Activated CD8-positive, alpha-beta memory T cell treated with anti-CD3 and anti-CD28 coated beads for 4 hours (primary cell): ENCODE results near the gene ASPG.
"Not testable (repeated sequence)": the region's sequence is repeated elsewhere in the genome, so short reads cannot be mapped to it uniquely, and the experiment has no call there.

ENCODE experiments used
- DNase-seq, 2 donors: peaks; one replicate each; pipeline ENCODE4 v3.0.0-alpha.2; 2020; ENCODE audit warnings: low read depth in 2 of 2

ASPG gene

DNA sequence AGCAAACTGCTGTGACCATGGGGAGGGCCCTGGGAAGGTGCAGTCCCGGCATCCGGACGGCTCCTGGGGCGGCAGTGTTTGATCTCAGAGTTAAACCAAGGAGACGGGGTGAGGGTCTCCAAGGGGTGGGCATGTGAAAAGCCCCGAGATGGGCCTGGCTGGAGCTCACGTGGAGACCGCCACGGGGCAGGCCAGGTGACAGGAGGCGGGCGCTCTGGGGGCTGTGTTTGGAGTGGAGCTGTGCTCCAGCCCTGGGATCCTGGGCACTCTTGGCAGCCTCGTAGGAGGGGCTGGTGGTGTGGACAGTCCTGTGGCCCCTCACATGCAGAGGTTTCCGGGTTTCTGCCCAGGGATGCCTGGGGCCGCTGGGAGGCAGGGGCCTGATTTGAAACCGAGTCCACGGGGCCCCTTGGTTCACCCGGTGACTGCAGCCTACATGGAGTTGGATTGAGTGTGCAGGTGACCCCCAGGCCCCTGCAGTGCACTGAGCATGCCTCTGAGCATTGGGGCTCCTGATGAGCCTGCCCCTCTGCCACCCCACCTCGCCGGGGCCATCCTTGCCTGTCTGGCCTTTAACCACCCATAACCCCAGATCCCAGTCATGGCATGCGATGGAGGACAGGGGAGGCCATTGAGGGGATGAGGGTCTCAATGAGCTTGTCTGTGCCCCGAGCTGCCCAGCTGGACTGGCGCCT is 61.3 kb downstream of the ASPG start:
- no peak for DNase-seq

DNA sequence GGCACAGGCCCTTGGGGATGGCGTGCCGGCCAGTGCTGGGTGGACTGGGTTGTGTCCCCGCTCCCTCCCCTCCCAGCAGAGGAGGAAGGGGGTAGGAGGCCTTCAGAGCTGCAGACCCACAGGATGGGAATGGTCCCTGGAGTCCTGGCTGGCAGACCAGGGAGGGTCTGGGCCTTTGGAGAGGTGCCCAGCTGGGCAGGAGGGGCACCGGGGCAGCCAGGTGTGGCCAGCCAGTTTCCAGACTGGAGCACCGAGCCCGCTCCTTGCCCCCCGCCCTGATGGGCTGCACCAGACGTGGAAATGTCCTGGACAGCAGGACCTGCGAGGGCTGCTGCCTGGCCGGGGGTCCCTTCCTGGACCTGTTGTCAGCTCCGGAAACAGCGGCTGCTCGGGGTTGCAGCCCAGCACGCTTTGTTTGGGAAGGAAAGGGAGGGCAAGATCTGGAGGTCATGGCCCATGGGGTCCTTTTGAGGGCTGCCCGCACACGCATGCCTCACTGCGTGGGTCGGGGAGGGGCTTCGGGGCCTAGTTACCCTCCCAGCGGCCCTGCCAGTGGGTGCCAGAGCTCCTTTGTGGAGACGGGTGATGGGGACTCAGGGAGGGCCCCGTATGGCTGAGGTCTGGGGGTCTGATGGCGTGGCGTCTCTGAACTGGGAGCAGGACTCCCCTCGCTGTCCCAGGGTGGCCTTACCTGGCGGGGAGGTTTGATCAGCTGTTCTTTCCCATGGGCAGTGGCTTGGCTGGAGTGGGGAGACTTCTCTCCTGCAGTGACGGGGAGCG is 62.0 kb downstream of the ASPG start:
- no peak for DNase-seq

DNA sequence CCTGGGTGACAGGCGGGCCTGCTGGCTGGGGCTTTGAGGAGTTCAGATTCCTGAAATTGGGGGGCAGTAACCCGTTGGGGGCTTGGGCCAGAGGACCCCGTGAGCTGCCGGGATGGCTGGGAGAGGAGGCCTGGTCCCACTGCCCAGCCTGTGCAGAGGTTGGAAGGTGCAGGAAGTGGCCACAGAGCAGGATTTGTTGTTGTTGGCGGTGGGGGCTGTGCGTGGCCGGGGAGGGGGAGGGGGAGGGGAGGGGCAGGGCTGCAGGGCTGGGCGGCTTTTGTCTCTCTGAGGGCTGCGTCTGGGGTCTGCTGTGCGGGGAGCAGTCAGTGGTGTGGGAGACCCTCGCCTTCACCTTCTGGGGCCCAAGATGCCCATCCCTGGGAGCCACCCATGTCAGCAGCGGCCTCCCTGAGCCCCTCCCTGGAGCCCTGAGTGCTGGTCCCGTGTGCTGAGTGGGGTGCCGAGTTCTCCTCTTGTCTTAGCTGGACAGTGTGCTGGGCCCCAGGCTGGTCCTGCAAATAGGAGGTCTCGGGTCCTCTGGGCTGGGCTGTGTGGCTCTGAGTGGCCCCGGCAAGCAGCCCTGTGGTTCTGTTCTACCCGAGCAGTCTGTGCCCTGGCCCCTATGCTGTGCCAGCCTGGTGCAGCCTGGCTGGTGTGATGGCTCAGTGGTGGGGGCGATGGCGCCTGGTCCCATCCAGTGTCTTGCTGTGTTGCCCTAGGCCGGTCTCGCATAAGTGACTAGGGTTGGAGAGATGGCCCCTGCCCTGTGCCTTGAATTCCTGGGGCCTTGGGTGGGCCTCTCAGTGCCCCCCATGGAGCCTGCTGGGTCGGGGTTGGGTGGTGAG is 63.2 kb downstream of the ASPG start:
- no peak for DNase-seq

DNA sequence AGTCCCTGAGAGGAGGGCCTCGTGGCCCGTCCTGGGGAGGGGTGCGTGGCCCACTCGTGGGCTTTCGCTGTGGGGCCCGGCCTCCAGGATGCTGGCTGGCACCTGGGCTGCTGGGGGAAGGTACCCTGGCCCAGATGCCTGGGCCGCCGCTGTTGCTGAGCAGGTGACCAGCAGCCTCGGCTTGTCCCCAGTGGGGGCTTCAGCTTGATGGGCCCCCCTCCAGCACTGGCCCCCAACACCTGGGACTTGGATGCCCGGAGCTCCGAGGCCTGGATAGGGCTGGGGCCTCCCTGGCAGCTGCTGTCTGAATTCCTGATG is 63.7 kb downstream of the ASPG start:
- no peak for DNase-seq

DNA sequence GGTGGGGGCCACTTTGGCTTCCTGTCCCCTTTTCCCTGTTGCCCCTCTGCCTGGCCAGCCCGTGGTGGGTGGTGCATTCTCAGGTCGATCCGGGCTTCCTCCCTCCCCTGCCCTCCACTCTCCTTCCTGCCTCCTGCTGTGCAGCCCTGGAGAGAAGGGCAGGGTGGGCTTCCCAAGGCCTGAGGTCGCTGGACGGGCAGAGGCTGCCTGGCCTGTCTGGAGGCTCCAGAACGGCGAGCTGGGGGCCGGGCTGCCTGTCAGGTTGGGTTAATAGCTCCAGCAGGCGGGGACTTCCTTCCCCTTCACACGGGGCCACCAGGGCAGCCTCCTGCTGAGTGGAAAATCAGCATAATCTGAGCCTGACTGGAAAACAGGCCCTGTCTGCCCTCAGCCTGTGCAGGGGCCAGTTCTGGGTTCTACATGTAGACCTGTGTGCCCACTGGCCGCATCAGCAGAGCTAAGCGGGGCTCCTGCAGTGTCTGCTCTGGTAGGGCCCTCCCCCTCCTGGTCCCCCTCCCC is 64.2 kb downstream of the ASPG start:
- DNase-seq = no peak

DNA sequence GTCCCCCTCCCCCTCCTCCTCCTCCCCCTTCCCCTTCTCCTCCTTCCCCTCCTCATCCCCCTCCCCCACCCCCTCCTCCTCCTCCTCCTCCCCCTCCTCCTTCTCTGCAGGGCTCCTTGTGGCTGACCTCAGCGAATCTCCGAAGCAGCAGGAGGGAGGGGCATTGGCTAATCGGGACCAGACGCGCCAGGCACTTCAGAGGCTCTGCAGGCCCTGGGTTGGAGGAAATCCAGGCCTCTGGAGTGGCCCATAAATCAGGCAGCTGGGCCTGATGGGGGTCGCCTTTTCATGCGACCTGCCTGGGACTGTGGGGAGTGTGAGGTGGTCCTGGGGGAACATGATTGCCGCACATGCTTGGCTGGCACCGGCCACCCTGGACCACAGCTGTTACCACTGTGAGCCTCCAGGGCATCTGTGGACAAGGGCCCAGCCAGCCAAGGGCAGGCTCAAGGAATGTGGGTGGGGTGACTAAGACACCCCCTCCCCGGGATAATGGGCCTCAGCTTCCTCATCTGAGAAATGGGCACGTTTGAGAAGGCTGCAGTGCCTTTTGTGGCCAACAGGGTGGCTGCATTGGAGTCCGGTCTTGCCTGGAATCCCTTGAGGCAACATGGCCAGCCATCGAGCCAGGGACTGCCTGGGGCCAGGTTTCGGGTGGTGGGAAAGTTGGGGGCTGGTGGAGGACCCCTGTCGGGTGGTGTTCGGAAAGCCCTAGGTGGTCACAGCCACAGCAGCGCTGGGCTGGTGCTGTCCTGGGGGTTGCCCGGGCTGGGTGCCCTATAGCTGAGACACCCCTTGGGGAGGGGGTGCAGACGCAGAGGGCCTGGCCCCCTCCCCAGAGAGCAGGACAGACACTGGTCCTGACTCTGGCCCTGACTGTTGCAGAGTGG is 64.9 kb downstream of the ASPG start:
- DNase-seq = no peak

DNA sequence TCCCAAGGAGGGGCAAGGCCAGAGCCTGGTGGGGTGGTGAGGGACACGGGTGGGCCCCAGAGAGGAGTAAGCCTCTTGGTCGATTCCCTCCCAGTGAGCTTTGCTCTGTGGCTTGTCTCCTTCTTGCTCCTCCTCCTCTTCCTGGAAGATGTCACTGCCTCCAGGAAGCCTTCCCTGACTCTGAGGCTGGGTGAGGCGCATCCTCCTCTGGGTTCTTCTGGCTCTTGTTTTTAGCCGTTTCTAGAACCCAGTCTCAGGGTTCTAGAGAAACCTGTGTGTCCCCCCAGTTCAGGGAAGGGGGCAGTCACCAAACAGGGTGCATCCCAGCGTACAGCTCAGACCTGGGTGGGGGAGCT is 65.5 kb downstream of the ASPG start:
- DNase-seq = no peak

DNA sequence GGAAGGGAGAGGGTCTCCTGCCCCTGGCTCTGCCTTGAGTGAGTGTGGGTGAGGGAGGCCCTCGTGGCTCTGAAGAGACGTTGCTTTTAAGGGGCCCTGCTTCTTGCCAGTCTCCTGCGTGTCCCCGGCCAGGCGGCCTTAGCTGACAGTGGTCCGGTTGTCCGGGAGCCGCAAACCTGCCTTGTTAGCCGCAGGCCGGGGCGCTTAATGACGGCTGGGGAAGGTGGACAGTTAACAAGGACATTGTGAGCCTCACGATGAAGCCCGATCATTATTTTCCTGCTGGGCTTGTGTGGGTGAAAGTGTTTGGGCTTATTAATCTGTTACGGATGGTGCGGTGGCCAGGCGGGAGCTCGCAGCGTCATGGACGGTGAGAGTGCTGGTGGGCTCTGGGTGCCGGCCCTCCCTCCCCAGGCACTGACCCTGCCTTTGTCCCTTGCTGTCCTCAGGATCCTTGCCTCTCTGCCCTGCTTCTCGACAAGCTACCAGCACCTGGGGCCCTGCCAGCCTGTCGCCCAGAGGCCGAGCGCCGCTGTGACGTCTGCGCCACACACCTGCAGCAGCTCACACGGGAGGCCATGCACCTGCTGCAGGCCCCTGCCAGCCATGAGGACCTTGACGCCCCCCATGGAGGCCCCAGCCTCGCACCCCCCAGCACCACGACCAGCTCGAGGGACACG is 66.2 kb downstream of the ASPG start:
- DNase-seq = no peak

DNA sequence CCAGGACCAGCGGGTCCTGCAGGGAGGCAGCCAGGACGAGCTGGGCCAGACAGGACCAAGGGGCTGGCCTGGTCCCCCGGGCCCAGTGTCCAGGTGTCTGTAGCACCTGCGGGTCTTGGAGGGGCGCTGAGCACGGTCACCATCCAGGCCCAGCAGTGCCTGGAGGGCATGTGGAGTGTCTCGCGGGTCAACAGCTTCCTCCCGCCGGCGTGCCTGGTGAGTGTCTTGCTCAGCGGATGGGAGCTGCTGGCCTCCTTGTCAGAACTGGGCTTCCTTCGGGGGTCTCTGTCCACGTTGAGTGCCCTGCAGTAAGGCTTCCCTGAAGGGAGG is 66.7 kb downstream of the ASPG start:
- no peak for DNase-seq

DNA sequence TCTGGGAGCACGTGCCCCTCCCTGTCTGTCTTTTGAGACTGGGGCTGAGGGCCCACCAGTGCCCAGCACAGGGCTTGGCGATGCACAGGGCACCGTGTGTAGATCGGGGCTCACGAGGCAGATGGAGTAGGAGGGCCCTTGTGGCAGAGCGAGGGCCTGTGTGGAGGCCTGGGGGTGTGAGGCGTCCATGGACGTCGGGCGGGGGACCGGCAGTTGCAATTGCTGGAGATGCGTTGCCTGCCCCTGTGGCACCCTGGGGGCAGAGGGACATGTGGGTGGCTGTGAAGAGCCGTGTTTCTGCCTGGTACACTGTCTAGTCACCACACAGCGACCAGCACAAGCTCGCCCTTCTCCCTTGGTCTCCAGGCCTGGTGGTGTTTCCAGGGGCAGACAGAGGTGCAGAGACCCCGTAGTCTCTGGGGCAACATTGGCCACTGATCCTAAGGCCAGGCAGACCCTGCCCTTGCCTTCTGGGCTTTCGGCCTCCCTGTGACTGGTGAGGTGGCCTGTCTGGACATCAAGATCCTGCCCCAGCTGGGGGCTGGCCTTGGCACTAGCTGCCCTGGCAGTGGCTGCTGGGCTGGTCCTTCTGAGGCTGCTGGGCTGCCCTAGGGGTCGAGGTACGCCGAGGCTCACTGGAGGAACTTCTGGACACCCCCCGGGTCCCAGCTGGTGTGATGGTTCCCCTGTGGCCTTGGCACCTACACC is 67.3 kb downstream of the ASPG start:
- DNase-seq = no peak

DNA sequence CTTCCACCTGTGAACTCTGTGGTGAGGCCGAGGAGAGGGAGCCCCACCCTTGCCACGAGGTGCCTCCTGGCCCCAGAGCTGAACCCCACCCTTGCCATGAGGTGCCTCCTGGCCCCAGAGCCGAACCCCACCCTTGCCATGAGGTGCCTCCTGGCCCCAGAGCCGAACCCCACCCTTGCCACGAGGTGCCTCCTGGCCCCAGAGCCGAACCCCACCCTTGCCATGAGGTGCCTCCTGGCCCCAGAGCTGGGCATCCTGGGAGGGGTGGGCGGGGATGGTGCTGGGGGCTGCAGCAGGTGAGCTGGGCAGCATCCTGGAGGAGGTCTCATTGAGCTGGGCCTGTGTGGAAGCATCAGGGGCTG is 67.9 kb downstream of the ASPG start:
- not testable (repeated sequence) for DNase-seq

DNA sequence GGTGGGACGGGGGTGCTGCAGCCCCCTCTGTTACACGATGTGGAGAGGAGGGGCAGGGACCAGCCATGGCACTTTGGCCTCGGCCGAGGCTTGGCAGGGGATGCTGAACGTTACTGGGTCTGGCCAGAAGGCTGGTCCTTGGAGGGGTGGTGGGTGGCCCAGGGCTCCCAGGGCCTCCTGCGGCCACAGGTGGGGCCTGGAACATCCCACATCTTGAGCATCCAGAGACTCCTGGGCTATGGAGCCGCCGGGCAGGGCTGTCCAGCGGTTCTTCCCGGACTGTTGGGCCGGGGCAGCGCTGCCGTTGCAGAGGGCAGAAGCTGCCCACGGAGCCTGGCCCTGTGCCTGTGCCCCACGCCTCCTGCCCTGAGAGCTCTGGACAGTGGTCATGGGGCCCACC is 68.7 kb downstream of the ASPG start:
- no peak for DNase-seq

DNA sequence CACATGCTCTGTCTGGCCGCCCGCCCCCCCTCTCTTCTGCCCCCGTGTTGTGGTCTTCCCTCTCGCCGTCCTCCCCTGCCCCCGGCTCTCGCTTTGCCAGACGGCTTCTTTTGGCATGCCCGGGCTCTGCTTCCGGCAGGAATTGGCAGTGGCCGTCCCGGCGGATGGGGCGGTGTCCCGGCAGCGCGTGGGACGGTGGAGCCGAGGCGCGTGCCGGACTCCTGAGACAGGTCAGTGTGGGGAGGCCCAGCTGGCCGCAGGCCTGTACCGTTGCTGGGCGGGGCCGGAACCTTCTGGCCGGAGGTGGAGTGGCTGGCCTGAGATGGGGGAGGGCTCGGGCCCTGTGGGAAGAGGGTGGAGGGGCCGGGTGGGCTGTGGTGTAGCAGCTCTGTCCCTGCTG is 70.0 kb downstream of the ASPG start:
- no peak for DNase-seq

DNA sequence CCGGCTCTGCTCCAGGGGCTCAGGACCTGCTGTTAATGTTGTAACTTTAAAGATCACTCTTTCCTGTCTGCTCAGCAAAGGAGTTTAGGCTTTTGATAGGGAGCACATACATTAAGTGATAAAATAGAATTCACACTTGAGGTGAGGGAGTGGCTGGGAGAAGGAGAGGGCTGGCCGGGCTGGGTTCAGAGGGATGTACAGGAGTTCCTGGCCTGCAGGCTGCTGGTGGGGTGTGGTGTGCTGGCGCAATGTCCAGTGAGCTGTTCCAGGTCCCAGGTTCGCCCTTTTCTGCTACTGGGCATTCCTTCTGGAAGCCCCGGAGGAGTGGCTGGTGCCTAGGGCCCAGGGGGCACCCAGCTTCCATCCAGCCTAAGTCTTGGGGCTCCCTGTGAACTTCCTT is 70.6 kb downstream of the ASPG start:
- DNase-seq = no peak

DNA sequence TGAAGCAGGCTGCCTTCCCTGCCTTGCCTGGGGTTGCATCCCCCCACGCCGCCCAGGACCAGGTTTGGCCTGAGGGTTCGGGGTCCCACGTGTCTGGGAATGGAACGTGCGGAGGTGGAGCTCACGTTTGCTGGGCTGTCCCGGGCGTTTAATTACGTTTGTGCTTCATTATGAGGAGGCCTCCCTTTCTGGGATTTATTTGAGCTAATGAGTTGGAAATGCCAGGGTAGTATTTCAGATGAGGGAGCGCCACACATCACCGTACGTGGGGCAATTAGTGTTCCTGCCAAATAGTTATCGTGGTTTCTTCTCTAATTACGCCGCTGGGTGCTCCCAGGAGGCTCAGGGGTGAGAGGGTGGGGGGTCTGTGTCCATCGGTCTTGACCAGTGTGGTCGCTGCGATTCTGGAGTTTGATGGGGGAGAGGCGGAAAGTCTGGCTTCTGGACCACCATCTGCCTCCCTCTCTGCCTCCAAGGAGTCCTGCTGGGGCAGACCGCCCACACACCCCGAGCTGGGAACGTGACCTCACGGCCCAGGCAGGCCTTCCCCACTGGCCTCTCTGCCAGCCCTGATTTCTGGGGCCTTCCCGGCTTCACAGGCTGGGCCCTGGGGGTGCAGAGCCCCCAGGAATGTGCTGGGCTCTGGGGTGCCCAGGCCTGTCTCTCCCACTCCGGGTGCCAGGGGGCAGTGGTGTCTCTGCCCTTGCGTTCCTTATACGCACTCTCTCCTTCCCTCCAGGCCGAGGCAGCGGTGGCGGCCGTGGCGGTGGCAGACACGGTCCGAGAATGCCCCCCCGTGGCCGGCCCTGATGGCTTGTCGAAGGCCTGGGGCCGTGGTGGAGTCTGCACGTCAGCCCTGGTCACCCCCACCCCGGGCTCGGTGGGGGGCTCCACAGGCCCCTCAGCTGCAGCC is 71.8 kb downstream of the ASPG start:
- no peak for DNase-seq

DNA sequence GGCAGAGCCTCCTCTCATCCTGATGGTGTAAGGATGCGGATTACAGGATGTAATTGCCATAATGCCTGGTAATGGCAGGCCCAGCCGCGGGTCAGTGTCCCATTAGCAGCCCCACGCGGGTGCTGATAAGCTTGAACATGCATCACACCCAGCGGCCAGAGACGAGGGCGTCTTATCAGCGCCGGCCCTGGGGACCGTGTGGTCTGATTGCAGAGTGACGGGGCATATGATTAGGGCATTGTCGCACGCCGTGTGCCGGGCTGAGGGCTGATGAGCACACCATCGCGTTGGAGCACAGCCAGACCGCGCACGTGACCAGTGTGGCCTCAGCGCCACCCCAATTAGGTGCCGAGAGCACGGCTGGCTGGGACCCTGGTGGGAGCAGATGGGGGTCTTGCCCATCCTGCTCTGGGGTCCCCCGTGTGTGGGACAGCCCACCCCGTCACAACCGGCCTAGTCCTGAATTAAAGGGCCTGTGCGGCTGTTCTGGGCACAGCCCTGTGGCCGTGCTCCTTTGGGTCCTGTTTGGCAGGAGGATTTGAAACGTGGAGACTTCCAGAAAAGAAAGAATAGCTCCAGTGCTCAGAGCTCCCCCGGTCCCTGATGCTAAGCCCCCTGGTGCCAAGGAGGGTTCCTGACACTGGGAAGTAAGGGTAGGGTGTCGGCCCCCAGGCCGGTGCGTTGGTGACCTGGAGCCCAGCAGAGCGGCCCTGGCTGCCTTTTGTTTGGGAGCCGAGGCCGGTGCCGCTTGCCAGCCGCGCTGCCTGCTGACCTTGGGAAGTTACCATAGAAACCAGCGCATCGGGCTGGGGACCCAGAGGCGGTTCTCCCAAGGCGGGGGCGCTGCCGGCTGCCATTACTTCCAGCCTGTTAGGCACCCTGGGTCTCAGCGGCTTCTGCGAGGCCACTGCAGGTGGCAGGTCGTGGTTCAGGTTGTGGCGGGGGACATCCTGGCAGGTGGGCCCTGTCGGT is 73.6 kb downstream of the ASPG start:
- DNase-seq = no peak

DNA sequence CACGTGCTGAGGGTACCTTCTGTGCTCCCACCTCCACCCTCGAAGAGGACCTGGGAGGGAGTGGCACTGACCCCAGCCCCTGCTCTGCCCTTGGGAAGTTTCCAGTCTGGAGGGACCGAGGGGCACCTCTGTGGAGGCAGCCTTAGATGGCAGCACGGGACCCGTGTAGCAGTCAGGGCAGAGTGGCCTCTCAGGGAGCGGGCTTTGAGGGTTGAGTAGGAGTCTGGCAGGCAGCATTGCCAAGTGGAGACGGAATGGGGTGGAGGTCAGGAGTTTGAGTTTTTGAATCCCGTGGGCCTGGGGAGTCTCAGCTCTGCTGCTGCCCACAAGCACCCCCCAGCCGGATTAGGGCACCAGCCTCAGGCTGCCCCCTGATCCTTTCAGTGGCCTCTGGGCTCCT is 74.5 kb downstream of the ASPG start:
- no peak for DNase-seq

DNA sequence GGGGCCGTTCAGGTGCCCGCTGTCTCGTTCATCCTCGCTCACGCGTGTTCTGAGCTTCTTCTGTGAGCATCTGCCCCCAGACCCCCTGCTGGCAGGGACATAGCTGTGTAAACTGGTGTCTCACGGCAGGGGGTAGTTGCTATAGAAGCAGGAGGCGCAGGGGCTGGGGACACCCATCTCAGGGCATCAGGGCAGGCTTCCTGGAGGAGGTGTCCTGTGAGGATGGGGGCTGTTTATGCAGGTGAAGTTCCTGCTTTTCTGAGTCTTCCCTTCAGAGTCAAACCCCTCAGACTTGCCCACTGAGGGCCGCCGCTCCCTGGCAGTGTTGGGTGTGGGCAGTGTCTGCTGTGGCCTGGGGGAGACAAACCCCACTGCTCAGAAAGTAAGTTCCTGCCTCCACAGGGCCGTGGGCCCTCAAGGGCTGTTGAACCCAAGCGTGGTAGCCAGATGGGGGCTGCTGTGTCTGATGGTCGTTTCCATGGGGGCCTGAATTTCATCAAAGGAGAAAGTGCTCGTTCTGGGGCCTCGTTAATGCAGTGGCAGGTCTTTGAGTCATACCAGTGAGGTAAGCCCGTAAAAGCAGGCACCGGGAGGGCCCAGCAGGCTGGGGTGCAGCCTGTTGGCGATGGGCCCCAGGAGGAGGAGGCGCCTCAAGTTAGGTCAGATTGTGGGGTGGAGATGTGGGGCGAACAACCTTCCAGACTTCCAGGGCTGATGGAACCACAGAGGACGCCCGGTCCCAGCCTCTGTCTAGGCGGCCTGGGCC is 76.3 kb downstream of the ASPG start:
- no peak for DNase-seq
